B cell (primary cell): Measurements from ENCODE around the gene GAREM2. TPM values are rescaled to one million over a fixed set of nuclear protein-coding genes. Genes with fewer than 3 reads are reported as not detected.

Experiments
- polyA plus RNA-seq: library from polyadenylated mRNA; depleted of rRNA; stranded (reverse); fragments of >200 nt; gene quantifications from 2 replicates; pipeline ENCODE4 v1.2.3, GENCODE V29; 2012
- total RNA-seq, 2 donors: library from RNA; stranded (reverse); fragments of 120-200 nt in 1 of 2; gene quantifications; 1 replicate in 1 of 2; 2 replicates in 1 of 2; pipeline versions ENCODE4 v1.2.3 to v1.2.4, GENCODE V29; 2013 to 2022

GAREM2 gene
- total and polyA plus RNA-seq, 2 donors (not counting 1 experiment from before 2014, with no cell fraction given), result 0.27 to 1.7 TPM

Other genes with a start within 250 kb of the GAREM2 start
- gene KIF3C, start 190.6 kb upstream of the GAREM2 start, total RNA-seq, result 4.0 and 6.9 TPM in 2 replicates
- 0.53 and 0.84 TPM in 2 replicates for gene KIF3C, start 190.6 kb upstream of the GAREM2 start, polyA plus RNA-seq
- 64.1 and 66.7 TPM in 2 replicates for gene RAB10, start 139.0 kb upstream of the GAREM2 start, total RNA-seq
- 21.7 and 22.4 TPM in 2 replicates for gene RAB10, start 139.0 kb upstream of the GAREM2 start, polyA plus RNA-seq
- 96.7 and 104 TPM in 2 replicates for gene HADHA, start 71.5 kb downstream of the GAREM2 start, total RNA-seq
- gene HADHA, start 71.5 kb downstream of the GAREM2 start, polyA plus RNA-seq, result 28.6 and 29.8 TPM in 2 replicates
- 64.2 and 70.3 TPM in 2 replicates for gene HADHB, start 71.9 kb downstream of the GAREM2 start, total RNA-seq
- 40.6 and 46.5 TPM in 2 replicates for gene HADHB, start 71.9 kb downstream of the GAREM2 start, polyA plus RNA-seq
- gene SELENOI, start 173.1 kb downstream of the GAREM2 start, total RNA-seq, result 20.0 and 20.1 TPM in 2 replicates
- gene SELENOI, start 173.1 kb downstream of the GAREM2 start, polyA plus RNA-seq, result 3.4 and 9.3 TPM in 2 replicates
- gene ADGRF3, start 173.7 kb downstream of the GAREM2 start, total RNA-seq, result 0.47 and 0.53 TPM in 2 replicates
- gene ADGRF3, start 173.7 kb downstream of the GAREM2 start, polyA plus RNA-seq, result 1.00 and 1.5 TPM in 2 replicates
- gene DRC1, start 228.8 kb downstream of the GAREM2 start, total RNA-seq, result not detected in 2 replicates
- gene DRC1, start 228.8 kb downstream of the GAREM2 start, polyA plus RNA-seq, result not detected in 2 replicates